Chondrocyte (in vitro differentiated cells): ENCODE results near the gene TRIM14. TPM values are rescaled to one million over a fixed set of nuclear protein-coding genes. Genes with fewer than 3 reads are reported as not detected.
A peak's percentile ranks its signal among the peaks of the same experiment; 100 is the strongest.

ENCODE experiments used
- DNase-seq: peaks from one replicate; pipeline ENCODE4 v3.0.0; 2021; ENCODE audit warnings: mixed read lengths, low spot score
- H3K27ac Mint-ChIP-seq: one replicate; pipeline ENCODE4 v1.8.0; 2021; ENCODE audit warnings: mild to moderate bottlenecking, moderate library complexity, mixed read lengths; ENCODE audit not compliant: unreplicated experiment
- H3K27me3 Mint-ChIP-seq: 2 replicates; pipeline ENCODE4 v1.8.0; 2021; ENCODE audit warnings: low read depth, mixed read lengths
- H3K36me3 Mint-ChIP-seq: 2 replicates; pipeline ENCODE4 v1.8.0; 2021; ENCODE audit warnings: low read depth, mixed read lengths
- H3K4me1 Mint-ChIP-seq: 2 replicates; pipeline ENCODE4 v1.8.0; 2021; ENCODE audit warnings: low read depth, mild to moderate bottlenecking, mixed read lengths
- H3K4me3 Mint-ChIP-seq: one replicate; pipeline ENCODE4 v1.8.0; 2021; ENCODE audit warnings: mild to moderate bottlenecking, moderate library complexity, mixed read lengths; ENCODE audit not compliant: unreplicated experiment
- H3K9me3 Mint-ChIP-seq: 2 replicates; pipeline ENCODE4 v1.8.0; 2021; ENCODE audit warnings: low read depth, mixed read lengths
- long read RNA-seq: library from polyadenylated mRNA; stranded (forward); transcript quantifications from one replicate; pipeline ENCODE4 v2.0.0, GENCODE V29; 2021
- total RNA-seq: library from RNA; stranded (reverse); gene quantifications from 3 replicates; pipeline ENCODE4 v1.2.1, GENCODE V29; 2021
- TF ChIP-seq, protein P1 (sequence below): fragments of 200-600 bp; sonication (generic); IDR thresholded peaks from 2 replicates; pipeline ENCODE4 v1.5.0; 2021; ENCODE audit warnings: antibody characterized with exemption, mild to moderate bottlenecking, moderate library complexity

TRIM14 gene, protein sequence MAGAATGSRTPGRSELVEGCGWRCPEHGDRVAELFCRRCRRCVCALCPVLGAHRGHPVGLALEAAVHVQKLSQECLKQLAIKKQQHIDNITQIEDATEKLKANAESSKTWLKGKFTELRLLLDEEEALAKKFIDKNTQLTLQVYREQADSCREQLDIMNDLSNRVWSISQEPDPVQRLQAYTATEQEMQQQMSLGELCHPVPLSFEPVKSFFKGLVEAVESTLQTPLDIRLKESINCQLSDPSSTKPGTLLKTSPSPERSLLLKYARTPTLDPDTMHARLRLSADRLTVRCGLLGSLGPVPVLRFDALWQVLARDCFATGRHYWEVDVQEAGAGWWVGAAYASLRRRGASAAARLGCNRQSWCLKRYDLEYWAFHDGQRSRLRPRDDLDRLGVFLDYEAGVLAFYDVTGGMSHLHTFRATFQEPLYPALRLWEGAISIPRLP
- 0.58 to 1.1 TPM (median 1.1 TPM) in 3 replicates for total RNA-seq
- long read RNA-seq, partial matches to known transcripts, result 0 of 2 reads
- long read RNA-seq, other reads (novel, unspliced or antisense), result 2 of 2 reads

DNA sequence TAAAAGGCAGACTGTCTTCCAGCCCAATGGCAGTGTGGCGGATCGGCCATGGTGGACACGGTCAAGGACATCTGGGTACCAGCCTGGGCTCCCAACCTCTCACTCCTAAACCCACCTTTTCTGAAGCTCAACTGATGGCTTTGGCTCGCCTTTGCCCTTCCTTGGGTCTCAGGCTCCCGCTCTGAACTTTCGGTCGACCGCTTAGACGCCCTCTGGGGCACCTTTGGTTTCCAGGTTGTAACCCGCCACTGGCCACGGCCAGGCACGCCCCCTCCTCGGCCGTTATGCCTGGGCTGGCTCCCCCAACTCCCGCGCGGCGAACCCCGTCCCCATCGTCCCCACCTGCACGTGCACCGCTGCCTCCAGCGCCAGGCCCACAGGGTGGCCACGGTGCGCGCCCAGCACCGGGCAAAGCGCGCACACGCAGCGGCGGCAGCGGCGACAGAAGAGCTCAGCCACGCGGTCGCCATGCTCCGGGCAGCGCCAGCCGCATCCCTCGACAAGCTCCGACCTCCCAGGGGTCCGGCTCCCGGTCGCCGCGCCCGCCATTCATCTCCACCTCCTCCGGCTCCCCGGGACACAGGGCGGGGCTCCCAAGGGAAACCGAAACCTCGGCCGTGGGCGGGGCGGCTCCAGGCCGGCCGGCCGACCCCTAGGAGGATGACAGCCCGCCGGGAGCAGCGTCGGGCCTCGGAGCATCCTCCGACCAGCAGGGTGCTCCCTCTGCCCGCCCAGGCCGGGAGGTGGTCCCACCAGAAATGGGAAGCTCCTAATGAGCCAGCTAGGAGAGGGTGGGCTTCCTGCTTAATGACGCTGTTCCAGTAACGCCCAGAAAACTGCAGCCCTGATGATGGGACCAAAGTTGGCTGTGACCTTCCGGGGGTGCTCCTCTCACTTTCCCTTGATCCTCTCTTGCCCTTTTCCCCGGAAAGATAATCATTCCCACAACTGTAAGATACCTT lies at the start of gene TRIM14:
TRIM14 (minus strand) TSS at position 583 of the 962 bp plus-strand sequence; CDS start at position 549, 34 bp downstream.
- peak; percentile 78 for DNase-seq
- H3K27ac Mint-ChIP-seq, result no peak within 1 kb of the TSS
- H3K4me3 Mint-ChIP-seq, result peak within 1 kb of the TSS; percentile 71
- H3K27me3 Mint-ChIP-seq, result no peaks in the 10 kb centered on the region
- no peaks in the 10 kb centered on the region for H3K36me3 Mint-ChIP-seq
- peaks cover 6% of the 10 kb centered on the region for H3K4me1 Mint-ChIP-seq
- H3K9me3 Mint-ChIP-seq, result no peaks in the 10 kb centered on the region
- TF ChIP-seq, protein P1, sequence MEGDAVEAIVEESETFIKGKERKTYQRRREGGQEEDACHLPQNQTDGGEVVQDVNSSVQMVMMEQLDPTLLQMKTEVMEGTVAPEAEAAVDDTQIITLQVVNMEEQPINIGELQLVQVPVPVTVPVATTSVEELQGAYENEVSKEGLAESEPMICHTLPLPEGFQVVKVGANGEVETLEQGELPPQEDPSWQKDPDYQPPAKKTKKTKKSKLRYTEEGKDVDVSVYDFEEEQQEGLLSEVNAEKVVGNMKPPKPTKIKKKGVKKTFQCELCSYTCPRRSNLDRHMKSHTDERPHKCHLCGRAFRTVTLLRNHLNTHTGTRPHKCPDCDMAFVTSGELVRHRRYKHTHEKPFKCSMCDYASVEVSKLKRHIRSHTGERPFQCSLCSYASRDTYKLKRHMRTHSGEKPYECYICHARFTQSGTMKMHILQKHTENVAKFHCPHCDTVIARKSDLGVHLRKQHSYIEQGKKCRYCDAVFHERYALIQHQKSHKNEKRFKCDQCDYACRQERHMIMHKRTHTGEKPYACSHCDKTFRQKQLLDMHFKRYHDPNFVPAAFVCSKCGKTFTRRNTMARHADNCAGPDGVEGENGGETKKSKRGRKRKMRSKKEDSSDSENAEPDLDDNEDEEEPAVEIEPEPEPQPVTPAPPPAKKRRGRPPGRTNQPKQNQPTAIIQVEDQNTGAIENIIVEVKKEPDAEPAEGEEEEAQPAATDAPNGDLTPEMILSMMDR, result peak; percentile 54

DNA sequence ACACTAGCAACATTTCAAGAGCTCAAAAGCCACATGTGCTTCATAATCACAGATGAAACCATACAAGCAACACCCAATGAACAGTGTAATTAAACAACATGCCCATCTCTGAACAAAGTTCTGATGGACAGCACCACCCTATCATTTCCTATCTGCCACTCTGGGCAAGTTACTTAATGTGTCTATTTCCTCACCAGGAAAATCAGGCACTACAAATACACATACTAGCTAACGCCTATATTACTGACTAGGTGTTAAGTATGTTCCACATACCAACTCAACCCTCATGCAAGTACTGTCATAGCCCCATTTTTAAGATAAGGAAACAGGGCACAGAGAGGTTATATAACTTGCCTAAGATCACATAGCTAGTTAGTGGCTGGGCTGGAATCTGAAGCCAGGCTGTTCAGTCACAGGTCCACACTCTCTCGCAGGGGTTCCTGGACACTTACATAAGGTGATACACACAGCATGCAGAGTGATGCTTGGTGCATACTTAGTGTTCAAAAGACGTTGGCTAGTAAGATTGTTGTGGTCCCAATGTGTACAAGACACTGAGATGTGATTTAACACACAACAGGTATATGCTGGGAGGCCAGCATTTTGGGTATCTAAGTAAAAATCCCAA lies 49.2 kb upstream of the TRIM14 start:
- H3K9me3 Mint-ChIP-seq, result no peaks in the 10 kb centered on the region

DNA sequence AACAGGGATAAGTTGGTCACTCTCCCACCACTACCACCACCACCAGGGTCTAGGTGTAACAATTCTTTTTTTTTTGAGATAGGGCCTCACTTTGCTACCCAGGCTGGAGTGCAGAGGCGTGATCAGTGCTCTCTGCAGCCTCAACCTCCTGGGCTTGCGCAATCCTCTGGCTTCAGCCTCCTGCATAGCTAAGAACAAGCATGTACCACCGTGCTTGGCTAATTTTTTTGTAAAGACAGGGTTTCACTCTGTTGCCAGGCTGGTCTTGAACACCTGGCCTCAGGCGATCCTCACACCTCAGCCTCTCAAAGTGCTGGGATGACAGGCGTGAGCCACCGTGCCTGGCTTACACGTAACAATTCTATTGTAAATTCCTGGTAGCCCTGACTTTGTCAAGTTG lies 45.9 kb upstream of the TRIM14 start:
- Mint-ChIP-seq H3K36me3 (no peaks in the 10 kb centered on the region), H3K9me3 (no peaks in the 10 kb centered on the region)

More for the DNA sequence above, 49.2 kb upstream of the TRIM14 start:
- Mint-ChIP-seq H3K27me3 (no peaks in the 10 kb centered on the region), H3K4me1 (peaks cover 15% of the 10 kb centered on the region), H3K36me3 (no peaks in the 10 kb centered on the region), H3K27ac (no peak overlapping the region), H3K4me3 (no peak overlapping the region)
- TF ChIP-seq, protein P1, result no peak
- DNase-seq, result no peak

DNA sequence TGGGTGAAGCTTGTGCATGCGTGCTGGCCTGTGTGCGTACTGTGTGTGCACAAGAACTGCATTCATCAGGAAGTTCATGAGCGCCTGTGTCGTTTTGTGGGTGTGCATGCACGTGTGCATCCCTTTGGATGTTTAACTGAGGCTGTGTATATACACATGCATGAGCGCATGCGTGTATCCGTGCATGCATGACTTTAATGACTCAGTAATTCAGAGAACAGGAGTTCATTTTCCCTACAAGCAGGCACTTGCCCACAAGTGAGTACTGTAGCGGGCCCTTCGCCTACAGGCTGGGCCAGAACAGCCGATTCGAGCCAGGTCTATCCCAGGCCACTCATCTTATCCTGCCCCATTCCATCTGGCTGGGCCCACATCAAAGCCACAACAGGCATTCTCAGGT lies 43.6 kb upstream of the TRIM14 start:
- H3K36me3 Mint-ChIP-seq, result no peaks in the 10 kb centered on the region
- H3K27ac Mint-ChIP-seq, result no peak overlapping the region
- peaks cover 4% of the 10 kb centered on the region for H3K4me1 Mint-ChIP-seq
- H3K4me3 Mint-ChIP-seq, result no peak overlapping the region
- DNase-seq, result no peak
- no peaks in the 10 kb centered on the region for H3K27me3 Mint-ChIP-seq
- TF ChIP-seq, protein P1, result no peak
- H3K9me3 Mint-ChIP-seq, result no peaks in the 10 kb centered on the region

More for the DNA sequence above, 45.9 kb upstream of the TRIM14 start:
- Mint-ChIP-seq H3K4me1 (peaks cover 6% of the 10 kb centered on the region), H3K27me3 (no peaks in the 10 kb centered on the region), H3K27ac (no peak overlapping the region), H3K4me3 (no peak overlapping the region)
- DNase-seq, result no peak
- TF ChIP-seq, protein P1, result no peak
